ENCODE data around the gene CTTNBP2NL.

DNA sequence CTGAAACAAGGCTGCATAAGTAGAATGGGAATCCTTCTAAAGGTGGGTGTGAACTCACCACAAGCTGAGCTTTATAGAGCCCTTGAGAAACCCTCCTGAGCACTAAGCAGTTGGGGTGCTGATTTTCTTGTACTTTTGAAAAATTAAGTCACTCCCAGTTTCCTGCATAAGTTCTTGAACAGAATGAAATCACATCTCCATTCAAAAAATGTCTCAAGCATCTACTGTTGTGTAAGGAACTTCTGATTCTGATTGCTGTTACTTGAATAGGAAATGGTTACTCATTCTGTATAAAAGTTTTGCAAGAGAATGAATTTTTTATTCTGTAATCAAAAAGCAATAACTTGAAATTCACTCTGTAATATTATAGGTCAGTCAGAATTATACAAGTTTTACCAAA, 61.9 kb downstream of the CTTNBP2NL start:
- TF ChIP-seq, protein P1, sequence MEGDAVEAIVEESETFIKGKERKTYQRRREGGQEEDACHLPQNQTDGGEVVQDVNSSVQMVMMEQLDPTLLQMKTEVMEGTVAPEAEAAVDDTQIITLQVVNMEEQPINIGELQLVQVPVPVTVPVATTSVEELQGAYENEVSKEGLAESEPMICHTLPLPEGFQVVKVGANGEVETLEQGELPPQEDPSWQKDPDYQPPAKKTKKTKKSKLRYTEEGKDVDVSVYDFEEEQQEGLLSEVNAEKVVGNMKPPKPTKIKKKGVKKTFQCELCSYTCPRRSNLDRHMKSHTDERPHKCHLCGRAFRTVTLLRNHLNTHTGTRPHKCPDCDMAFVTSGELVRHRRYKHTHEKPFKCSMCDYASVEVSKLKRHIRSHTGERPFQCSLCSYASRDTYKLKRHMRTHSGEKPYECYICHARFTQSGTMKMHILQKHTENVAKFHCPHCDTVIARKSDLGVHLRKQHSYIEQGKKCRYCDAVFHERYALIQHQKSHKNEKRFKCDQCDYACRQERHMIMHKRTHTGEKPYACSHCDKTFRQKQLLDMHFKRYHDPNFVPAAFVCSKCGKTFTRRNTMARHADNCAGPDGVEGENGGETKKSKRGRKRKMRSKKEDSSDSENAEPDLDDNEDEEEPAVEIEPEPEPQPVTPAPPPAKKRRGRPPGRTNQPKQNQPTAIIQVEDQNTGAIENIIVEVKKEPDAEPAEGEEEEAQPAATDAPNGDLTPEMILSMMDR (IDR thresholded peaks at IDR 0.05), result no peak
- TF ChIP-seq POLR2AphosphoS5 (IDR thresholded peaks at IDR 0.05) (no peak), POLR2A (IDR thresholded peaks at IDR 0.05) (no peak)

All from suprapubic skin (tissue), 4 donors.